Measurements from ENCODE around the gene KCNK1. TPM values are rescaled to one million over a fixed set of nuclear protein-coding genes. Genes with fewer than 3 reads are reported as not detected.

KCNK1 gene
- total RNA-seq, 1 donor from 2014 or later = 13.7 TPM

DNA sequence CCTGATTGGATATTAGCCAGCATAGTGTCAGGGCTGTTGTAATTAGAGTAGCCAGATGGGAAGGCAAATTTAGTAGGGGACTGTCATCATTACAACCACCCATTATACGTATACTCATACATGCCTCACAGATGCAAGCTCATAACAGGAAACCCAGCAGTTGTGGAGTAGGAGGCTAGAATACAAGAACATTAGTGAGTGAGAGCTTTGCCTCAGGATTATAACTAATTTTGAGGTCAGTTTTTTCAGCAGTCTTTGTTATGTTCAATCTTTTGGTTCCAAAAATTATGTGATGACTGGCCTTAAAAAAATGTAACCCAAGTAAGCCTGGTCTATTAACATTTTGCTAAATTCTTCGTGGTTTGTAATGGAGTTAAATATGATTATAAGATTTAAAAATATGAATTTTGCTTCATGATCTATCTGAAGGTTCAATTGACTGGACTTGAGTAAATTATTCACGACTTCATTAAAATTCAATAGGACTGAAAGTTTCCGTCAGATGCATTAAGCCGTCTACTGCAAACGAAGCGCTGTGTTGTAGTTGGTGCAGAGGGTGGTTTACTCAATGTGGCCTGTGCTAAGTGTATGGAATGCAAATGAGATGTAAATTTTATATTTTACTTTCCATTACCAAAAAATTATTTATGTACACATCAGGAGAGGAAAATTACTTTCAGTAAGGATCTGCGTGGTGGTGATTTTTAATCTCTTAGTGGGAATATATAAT, 48.8 kb downstream of the KCNK1 start:
- H3K27me3 Mint-ChIP-seq = no peaks in the 10 kb centered on the region
- DNase-seq (ENCODE audit: extremely low spot score, unreplicated experiment) = no peak
- H3K27ac Mint-ChIP-seq = no peak overlapping the region
- peaks cover 6% of the 10 kb centered on the region for H3K4me1 Mint-ChIP-seq (ENCODE audit: unreplicated experiment)
- H3K36me3 Mint-ChIP-seq = peaks cover 24% of the 10 kb centered on the region
- no peak overlapping the region for H3K4me3 Mint-ChIP-seq
- TF ChIP-seq, protein P1, sequence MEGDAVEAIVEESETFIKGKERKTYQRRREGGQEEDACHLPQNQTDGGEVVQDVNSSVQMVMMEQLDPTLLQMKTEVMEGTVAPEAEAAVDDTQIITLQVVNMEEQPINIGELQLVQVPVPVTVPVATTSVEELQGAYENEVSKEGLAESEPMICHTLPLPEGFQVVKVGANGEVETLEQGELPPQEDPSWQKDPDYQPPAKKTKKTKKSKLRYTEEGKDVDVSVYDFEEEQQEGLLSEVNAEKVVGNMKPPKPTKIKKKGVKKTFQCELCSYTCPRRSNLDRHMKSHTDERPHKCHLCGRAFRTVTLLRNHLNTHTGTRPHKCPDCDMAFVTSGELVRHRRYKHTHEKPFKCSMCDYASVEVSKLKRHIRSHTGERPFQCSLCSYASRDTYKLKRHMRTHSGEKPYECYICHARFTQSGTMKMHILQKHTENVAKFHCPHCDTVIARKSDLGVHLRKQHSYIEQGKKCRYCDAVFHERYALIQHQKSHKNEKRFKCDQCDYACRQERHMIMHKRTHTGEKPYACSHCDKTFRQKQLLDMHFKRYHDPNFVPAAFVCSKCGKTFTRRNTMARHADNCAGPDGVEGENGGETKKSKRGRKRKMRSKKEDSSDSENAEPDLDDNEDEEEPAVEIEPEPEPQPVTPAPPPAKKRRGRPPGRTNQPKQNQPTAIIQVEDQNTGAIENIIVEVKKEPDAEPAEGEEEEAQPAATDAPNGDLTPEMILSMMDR (conservative IDR thresholded peaks at IDR 0.05) = no peak
- H3K9me3 Mint-ChIP-seq = no peaks in the 10 kb centered on the region

DNA sequence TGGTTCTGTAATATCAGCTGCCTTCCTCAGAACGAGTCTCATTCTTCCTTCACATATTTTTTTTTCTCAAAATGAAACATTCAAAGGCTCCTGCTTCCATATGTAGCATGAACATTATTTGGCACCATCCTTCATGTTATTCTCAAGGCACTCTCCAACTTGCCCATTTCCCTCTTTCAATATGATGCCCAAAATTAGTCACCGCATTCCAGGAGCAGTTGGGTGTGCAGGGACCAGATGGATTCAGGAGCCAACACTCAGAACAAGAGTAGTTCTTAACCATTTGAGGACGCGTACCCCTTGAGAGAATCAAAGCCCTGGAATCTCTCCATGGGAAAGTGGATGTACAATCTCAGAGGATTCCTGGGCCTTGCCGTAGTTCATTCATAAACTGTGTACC, 50.3 kb downstream of the KCNK1 start:
- Mint-ChIP-seq H3K9me3 (no peaks in the 10 kb centered on the region), H3K4me3 (no peak overlapping the region), H3K27ac (no peak overlapping the region), H3K27me3 (no peaks in the 10 kb centered on the region), H3K4me1 (ENCODE audit: unreplicated experiment) (peaks cover 6% of the 10 kb centered on the region), H3K36me3 (peaks cover 32% of the 10 kb centered on the region)
- DNase-seq (ENCODE audit: extremely low spot score, unreplicated experiment) = no peak
- TF ChIP-seq, protein P1 (conservative IDR thresholded peaks at IDR 0.05) = no peak

DNA sequence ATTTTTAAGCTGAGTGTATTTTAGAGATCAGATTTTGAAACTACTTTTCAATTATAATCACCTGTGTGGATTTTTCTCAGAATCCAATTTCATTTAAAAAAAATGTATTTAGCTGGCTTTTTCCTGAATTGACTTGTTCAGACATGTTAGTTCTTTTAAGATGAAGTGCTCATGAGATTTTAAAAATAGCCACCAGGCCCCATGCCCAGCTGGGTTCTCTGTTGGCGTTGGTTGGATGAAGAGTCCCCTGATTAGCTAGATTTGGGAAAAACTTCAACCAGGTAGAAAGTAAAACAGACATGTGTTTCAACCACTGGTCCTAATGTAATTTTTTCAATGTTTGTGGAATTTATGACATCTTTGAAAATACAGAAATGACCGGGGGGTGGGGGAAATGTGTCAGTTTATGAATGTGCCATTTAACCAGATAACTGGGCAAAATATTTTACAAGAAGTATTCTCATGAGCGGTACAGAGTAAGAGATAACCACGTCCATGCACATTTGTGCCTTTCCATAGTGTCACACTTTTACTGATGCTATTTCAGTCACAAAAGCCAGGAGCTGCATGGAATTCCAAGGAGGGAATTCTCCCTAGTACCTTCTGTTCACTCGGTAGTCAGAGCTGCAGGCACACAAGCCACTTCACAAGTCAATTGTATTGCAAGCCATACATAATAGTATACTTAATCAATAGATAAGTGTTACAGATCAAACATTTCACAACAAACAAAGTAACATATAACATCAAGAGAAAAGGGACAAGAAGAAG, 51.1 kb downstream of the KCNK1 start:
- Mint-ChIP-seq H3K9me3 (no peaks in the 10 kb centered on the region), H3K4me3 (no peak overlapping the region), H3K27ac (no peak overlapping the region), H3K4me1 (ENCODE audit: unreplicated experiment) (peaks cover 6% of the 10 kb centered on the region), H3K36me3 (peaks cover 32% of the 10 kb centered on the region), H3K27me3 (no peaks in the 10 kb centered on the region)
- TF ChIP-seq, protein P1 (conservative IDR thresholded peaks at IDR 0.05) = no peak
- no peak for DNase-seq (ENCODE audit: extremely low spot score, unreplicated experiment)

DNA sequence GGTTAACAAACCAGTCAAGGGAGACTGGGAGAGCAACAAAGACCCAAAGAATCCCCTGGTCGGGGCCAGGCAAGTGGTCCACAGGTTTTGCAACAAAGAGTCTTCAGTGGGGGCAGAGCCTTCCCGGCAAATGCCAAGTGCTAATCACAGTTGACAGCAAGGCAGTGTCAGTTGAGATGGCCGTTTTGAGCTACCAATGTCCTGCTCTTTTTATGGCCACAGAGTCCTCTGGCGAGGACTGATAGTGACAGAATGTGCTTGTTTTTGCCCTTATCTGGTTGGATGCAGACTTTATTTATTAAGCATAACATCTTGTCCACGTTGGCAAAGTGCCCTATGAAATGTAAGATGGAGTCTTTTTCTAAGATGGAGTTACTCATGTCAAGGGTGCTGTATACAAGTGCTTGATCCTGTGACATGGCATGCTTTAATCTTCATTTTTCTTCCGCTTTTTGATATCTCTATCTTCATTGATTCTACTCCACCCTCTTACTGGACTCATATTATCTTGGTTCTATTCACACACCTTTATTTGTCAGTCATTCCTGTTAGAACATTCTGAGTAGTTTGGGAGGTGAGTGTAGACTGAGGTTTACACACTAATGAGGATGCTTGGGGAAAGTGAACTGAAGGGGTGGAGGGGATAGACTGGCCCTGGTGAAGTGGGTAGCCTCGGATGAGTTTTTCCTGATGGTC, 51.8 kb downstream of the KCNK1 start:
- TF ChIP-seq, protein P1 (conservative IDR thresholded peaks at IDR 0.05) = no peak
- no peak for DNase-seq (ENCODE audit: extremely low spot score, unreplicated experiment)
- Mint-ChIP-seq H3K4me3 (no peak overlapping the region), H3K4me1 (ENCODE audit: unreplicated experiment) (peaks cover 6% of the 10 kb centered on the region), H3K9me3 (no peaks in the 10 kb centered on the region), H3K27me3 (no peaks in the 10 kb centered on the region), H3K36me3 (peaks cover 33% of the 10 kb centered on the region), H3K27ac (no peak overlapping the region)

DNA sequence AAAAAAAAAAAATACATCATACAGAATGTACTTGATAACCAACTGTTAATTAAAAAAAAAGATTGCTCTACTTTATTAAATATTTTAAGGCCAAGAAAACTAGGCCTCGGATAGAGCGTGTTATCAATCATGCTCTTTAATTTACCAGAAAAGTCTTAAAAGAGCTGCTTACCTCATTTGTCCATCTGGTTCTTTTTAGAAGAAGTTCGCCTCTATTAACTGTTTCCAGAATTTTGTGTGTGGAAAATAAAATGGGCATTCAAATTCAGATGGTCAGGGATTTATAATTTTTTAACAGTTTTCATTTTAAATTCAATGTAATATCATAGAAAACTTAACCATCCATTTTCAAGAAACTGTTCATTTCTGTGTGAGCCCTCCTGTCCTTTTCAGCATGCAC, 53.8 kb downstream of the KCNK1 start:
- TF ChIP-seq, protein P1 (conservative IDR thresholded peaks at IDR 0.05) = no peak
- no peak for DNase-seq (ENCODE audit: extremely low spot score, unreplicated experiment)
- Mint-ChIP-seq H3K27me3 (no peaks in the 10 kb centered on the region), H3K4me1 (ENCODE audit: unreplicated experiment) (peaks cover 6% of the 10 kb centered on the region), H3K27ac (no peak overlapping the region), H3K9me3 (no peaks in the 10 kb centered on the region), H3K4me3 (no peak overlapping the region), H3K36me3 (peaks cover 36% of the 10 kb centered on the region)
